ENCODE measurements around the gene KCNQ5. TPM values are rescaled to one million over a fixed set of nuclear protein-coding genes. Genes with fewer than 3 reads are reported as not detected.
"Not testable (repeated sequence)": the region's sequence is repeated elsewhere in the genome, so short reads cannot be mapped to it uniquely, and the experiment has no call there.

The KCNQ5 gene
- total RNA-seq, 3 donors from 2014 or later (not counting 1 experiment from before 2014, with no cell fraction given), result 8.2 to 9.7 (median 8.7) TPM

DNA sequence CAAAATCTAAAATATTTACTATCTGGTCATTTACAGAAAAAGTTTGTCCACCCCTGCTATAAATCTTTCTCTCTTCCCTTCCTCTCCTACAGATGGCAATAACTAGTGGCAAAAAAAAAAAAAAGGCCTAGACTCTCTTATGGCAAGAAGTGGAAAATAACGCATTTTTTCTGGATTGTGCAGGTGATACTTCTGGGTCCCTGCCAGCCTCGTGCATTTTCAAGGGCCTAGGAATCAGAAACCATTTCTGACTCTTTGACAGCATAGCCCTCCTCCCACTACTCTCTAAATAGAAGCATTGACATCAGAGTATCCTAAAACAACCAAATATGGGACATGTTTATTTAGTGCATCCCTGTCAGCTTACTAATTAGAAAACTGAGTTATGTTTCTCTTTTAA, 352.4 kb downstream of the KCNQ5 start:
- Histone ChIP-seq H3K36me3 (ENCODE audit: control insufficient read depth, insufficient read depth, low read length) (no peaks in the 10 kb centered on the region), H3K4me3 (ENCODE audit: low read length) (no peak overlapping the region), H3K9me3 (ENCODE audit: control insufficient read depth, insufficient read depth, low read length) (no peaks in the 10 kb centered on the region), H3K4me1 (ENCODE audit: control insufficient read depth, insufficient read depth, low read length) (no peaks in the 10 kb centered on the region), H3K27me3 (ENCODE audit: control insufficient read depth, insufficient read depth, low read length) (no peaks in the 10 kb centered on the region), H3K27ac (ENCODE audit: low read length) (no peak overlapping the region)
- no peaks in the 10 kb centered on the region for H3K9me3 Mint-ChIP-seq
- H3K27me3 Mint-ChIP-seq (ENCODE audit: low read depth in 2 of 2), result no peaks in the 10 kb centered on the region
- no peak overlapping the region for H3K27ac Mint-ChIP-seq
- peaks cover 11 to 24% of the 10 kb centered on the region in 2 donors for H3K4me1 Mint-ChIP-seq
- TF ChIP-seq, protein P1, sequence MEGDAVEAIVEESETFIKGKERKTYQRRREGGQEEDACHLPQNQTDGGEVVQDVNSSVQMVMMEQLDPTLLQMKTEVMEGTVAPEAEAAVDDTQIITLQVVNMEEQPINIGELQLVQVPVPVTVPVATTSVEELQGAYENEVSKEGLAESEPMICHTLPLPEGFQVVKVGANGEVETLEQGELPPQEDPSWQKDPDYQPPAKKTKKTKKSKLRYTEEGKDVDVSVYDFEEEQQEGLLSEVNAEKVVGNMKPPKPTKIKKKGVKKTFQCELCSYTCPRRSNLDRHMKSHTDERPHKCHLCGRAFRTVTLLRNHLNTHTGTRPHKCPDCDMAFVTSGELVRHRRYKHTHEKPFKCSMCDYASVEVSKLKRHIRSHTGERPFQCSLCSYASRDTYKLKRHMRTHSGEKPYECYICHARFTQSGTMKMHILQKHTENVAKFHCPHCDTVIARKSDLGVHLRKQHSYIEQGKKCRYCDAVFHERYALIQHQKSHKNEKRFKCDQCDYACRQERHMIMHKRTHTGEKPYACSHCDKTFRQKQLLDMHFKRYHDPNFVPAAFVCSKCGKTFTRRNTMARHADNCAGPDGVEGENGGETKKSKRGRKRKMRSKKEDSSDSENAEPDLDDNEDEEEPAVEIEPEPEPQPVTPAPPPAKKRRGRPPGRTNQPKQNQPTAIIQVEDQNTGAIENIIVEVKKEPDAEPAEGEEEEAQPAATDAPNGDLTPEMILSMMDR (IDR thresholded peaks at IDR 0.05), result no peak
- WGBS (ENCODE audit: insufficient coverage), result 87% methylated on average over 2 of the region's 2 CpGs
- DNase-seq (no peak), ATAC-seq (no peak)
- no peaks in the 10 kb centered on the region for H3K36me3 Mint-ChIP-seq
- no peak overlapping the region for H3K4me3 Mint-ChIP-seq
- intact Hi-C loops (cut with micrococcal nuclease), result no loop called here

DNA sequence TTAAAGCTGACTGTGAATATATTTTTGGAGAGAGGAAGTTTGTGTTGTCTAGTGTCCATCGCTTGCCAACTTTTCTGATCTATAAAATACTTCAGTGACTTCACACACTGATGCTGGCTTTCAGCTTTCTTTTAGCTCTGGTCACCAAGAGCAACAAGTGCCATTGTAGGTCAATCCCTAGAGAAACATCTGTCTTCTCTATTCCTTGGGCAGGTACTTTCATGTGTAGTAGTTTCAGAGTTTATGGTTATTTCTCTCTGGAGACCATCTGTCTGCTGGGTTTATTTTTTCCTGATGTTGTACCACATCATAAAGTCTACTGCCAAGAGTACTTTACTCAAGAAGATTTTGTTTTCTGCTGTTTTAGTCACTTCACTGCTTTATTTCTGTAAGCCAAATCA, 353.5 kb downstream of the KCNQ5 start:
- Mint-ChIP-seq H3K4me3 (no peak overlapping the region), H3K36me3 (no peaks in the 10 kb centered on the region), H3K27ac (no peak overlapping the region), H3K27me3 (ENCODE audit: low read depth in 2 of 2) (no peaks in the 10 kb centered on the region), H3K9me3 (no peaks in the 10 kb centered on the region), H3K4me1 (peaks cover 11 to 24% of the 10 kb centered on the region in 2 donors)
- WGBS (ENCODE audit: insufficient coverage), result 43% methylated on average over 1 of the region's 1 CpG
- no peaks in the 10 kb centered on the region for H3K9me3 ChIP-seq (ENCODE audit: control insufficient read depth, insufficient read depth, low read length)
- TF ChIP-seq, protein P1 (IDR thresholded peaks at IDR 0.05), result no peak
- DNase-seq, result no peak
- no peak for ATAC-seq
- H3K27me3 ChIP-seq (ENCODE audit: control insufficient read depth, insufficient read depth, low read length), result no peaks in the 10 kb centered on the region
- no peak overlapping the region for H3K4me3 ChIP-seq (ENCODE audit: low read length)
- H3K36me3 ChIP-seq (ENCODE audit: control insufficient read depth, insufficient read depth, low read length), result no peaks in the 10 kb centered on the region
- H3K4me1 ChIP-seq (ENCODE audit: control insufficient read depth, insufficient read depth, low read length), result no peaks in the 10 kb centered on the region
- no peak overlapping the region for H3K27ac ChIP-seq (ENCODE audit: low read length)
- intact Hi-C loops (cut with micrococcal nuclease), result no loop called here

DNA sequence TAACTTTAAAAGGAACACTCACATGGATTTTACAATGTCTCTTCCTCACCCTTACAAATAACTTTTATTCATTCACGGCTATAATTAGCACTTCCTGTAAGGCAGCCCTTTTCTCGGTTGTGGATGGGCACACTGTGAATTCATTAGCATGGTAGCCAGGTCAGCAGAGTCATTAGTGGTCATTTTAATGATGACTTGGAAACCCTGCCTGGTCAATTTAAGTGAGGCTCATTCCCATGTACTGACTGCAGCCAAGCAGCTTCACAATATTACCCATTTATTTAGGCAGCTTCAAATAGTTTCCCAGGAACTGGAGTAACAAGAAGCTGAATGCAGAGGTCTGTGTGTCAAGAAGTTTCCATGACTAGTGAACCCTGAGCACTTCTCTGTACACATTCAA, 354.6 kb downstream of the KCNQ5 start:
- TF ChIP-seq, protein P1 (IDR thresholded peaks at IDR 0.05), result no peak
- H3K4me1 Mint-ChIP-seq, result peaks cover 11 to 24% of the 10 kb centered on the region in 2 donors
- DNase-seq (no peak), ATAC-seq (no peak)
- Histone ChIP-seq H3K36me3 (ENCODE audit: control insufficient read depth, insufficient read depth, low read length) (no peaks in the 10 kb centered on the region), H3K9me3 (ENCODE audit: control insufficient read depth, insufficient read depth, low read length) (no peaks in the 10 kb centered on the region), H3K4me1 (ENCODE audit: control insufficient read depth, insufficient read depth, low read length) (no peaks in the 10 kb centered on the region), H3K4me3 (ENCODE audit: low read length) (no peak overlapping the region), H3K27ac (ENCODE audit: low read length) (no peak overlapping the region), H3K27me3 (ENCODE audit: control insufficient read depth, insufficient read depth, low read length) (no peaks in the 10 kb centered on the region)
- 64% methylated on average over 2 of the region's 2 CpGs for WGBS (ENCODE audit: insufficient coverage)
- no peaks in the 10 kb centered on the region for H3K36me3 Mint-ChIP-seq
- H3K4me3 Mint-ChIP-seq, result no peak overlapping the region
- no peaks in the 10 kb centered on the region for H3K27me3 Mint-ChIP-seq (ENCODE audit: low read depth in 2 of 2)
- H3K27ac Mint-ChIP-seq, result no peak overlapping the region
- intact Hi-C loops (cut with micrococcal nuclease), result no loop called here
- H3K9me3 Mint-ChIP-seq, result peaks cover 0 to 1% of the 10 kb centered on the region in 2 donors

DNA sequence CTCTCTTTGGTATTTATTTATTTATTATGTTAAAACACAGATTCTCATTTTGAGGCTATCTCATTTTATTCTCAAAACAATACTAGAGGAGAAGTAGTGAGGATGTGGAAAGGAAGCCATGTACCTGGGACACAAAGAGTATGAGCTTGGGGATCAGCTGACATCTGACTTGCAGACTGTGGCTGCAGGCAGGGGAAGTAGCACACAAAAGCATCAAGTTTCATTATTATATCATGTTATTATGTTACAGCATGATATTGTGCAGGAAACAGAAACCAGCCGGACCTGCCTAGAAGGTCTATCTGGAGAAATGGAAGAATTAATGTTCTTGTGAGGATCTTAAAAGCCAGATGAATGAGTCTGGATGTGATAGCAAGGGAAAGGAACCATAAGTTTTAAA, 355.2 kb downstream of the KCNQ5 start:
- intact Hi-C loops (cut with micrococcal nuclease), result no loop called here
- Mint-ChIP-seq H3K4me3 (no peak overlapping the region), H3K27ac (no peak overlapping the region), H3K36me3 (no peaks in the 10 kb centered on the region), H3K9me3 (peaks cover 0 to 4% of the 10 kb centered on the region in 2 donors), H3K4me1 (peaks cover 17 to 24% of the 10 kb centered on the region in 2 donors), H3K27me3 (ENCODE audit: low read depth in 2 of 2) (no peaks in the 10 kb centered on the region)
- Histone ChIP-seq H3K9me3 (ENCODE audit: control insufficient read depth, insufficient read depth, low read length) (no peaks in the 10 kb centered on the region), H3K27me3 (ENCODE audit: control insufficient read depth, insufficient read depth, low read length) (no peaks in the 10 kb centered on the region), H3K4me3 (ENCODE audit: low read length) (no peak overlapping the region), H3K4me1 (ENCODE audit: control insufficient read depth, insufficient read depth, low read length) (no peaks in the 10 kb centered on the region), H3K27ac (ENCODE audit: low read length) (no peak overlapping the region), H3K36me3 (ENCODE audit: control insufficient read depth, insufficient read depth, low read length) (no peaks in the 10 kb centered on the region)
- DNase-seq (no peak), ATAC-seq (no peak)
- TF ChIP-seq, protein P1 (IDR thresholded peaks at IDR 0.05), result no peak
- WGBS (ENCODE audit: insufficient coverage), result 18% methylated on average over 1 of the region's 1 CpG

DNA sequence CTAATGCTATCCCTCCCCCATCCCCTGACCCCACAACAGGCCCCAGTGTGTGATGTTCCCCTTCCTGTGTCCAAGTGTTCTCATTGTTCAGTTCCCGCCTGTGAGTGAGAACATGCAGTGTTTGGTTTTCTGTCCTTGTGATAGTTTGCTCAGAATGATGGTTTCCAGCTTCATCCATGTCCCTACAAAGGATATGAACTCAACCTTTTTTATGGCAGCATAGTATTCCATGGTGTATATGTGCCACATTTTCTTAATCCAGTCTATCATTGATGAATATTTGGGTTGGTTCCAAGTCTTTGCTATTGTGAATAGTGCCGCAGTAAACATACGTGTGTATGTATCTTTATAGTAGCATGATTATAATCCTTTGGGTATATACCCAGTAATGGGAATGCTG, 356.9 kb downstream of the KCNQ5 start:
- DNase-seq; H3K36me3 Mint-ChIP-seq; intact Hi-C loops (cut with micrococcal nuclease); H3K9me3 Mint-ChIP-seq; H3K27ac ChIP-seq (ENCODE audit: low read length); H3K9me3 ChIP-seq (ENCODE audit: control insufficient read depth, insufficient read depth, low read length); H3K27ac Mint-ChIP-seq; H3K27me3 ChIP-seq (ENCODE audit: control insufficient read depth, insufficient read depth, low read length); H3K36me3 ChIP-seq (ENCODE audit: control insufficient read depth, insufficient read depth, low read length); H3K4me3 Mint-ChIP-seq; H3K4me1 ChIP-seq (ENCODE audit: control insufficient read depth, insufficient read depth, low read length); H3K4me3 ChIP-seq (ENCODE audit: low read length); ATAC-seq; H3K27me3 Mint-ChIP-seq (ENCODE audit: low read depth in 2 of 2): not testable (repeated sequence)
- WGBS (ENCODE audit: insufficient coverage), result 93% methylated on average over 2 of the region's 3 CpGs
- H3K4me1 Mint-ChIP-seq, result peaks cover 12 to 18% of the 10 kb centered on the region in 2 donors
